IMR-90 (cell line): ENCODE measurements around the gene LY9. TPM values are rescaled to one million over a fixed set of nuclear protein-coding genes. Genes with fewer than 3 reads are reported as not detected.

Source experiments
- ATAC-seq: fragments of 200-7000 bp; cut with Tn5 transposase; 2 replicates; pipeline ENCODE4 v1.9.1; 2020; ENCODE audit warnings: low read depth, mild to moderate bottlenecking, moderate library complexity
- BruUV-seq: library from RNA; stranded (reverse); fragments of 400-500 nt; replicated peaks from 2 replicates; lab custom pipeline; 2021; lab: Mats Ljungman, UMichigan
- CTCF ChIA-PET: fragments of 300-600 bp; formaldehyde crosslinking; extraction: SDS; loops from one replicate; lab custom pipeline; 2021; ENCODE audit warnings: antibody characterized with exemption; lab: Yijun Ruan, JAX
- POLR2A ChIA-PET: fragments of 300-600 bp; sonication (Branson Sonifier 250); formaldehyde crosslinking; loops from one replicate; lab custom pipeline; 2022; ENCODE audit warnings: antibody characterized with exemption; ENCODE audit not compliant: unreplicated experiment; lab: Charles Lee
- DNase-seq: peaks from one replicate; pipeline ENCODE4 v3.0.0; 2013
- H2AFZ ChIP-seq: replicated peaks from 2 replicates; pipeline ENCODE3; 2013; ENCODE audit warnings: low read length, mild to moderate bottlenecking; ENCODE audit not compliant: poor library complexity
- H2AK5ac ChIP-seq: 2 replicates; pipeline ENCODE4 v1.6.1; 2013; ENCODE audit warnings: low read depth, low read length, inconsistent platforms
- H2AK9ac ChIP-seq: replicated peaks from 2 replicates; pipeline ENCODE3; 2013; ENCODE audit warnings: mild to moderate bottlenecking, low read depth, low read length, moderate library complexity; ENCODE audit not compliant: poor library complexity
- H2BK120ac ChIP-seq: 2 replicates; pipeline ENCODE4 v1.6.1; 2013; ENCODE audit warnings: low read depth, low read length, inconsistent platforms
- H2BK15ac ChIP-seq: 3 replicates; pipeline ENCODE4 v1.6.1; 2013; ENCODE audit warnings: low read depth, low read length, inconsistent platforms
- H2BK20ac ChIP-seq: 2 replicates; pipeline ENCODE4 v1.6.1; 2013; ENCODE audit warnings: low read depth, mild to moderate bottlenecking, inconsistent platforms, low read length, moderate library complexity
- H2BK5ac ChIP-seq: 2 replicates; pipeline ENCODE4 v1.6.1; 2013; ENCODE audit warnings: mild to moderate bottlenecking, low read depth, low read length, inconsistent platforms; ENCODE audit not compliant: poor library complexity, severe bottlenecking
- H3K14ac ChIP-seq: replicated peaks from 2 replicates; pipeline ENCODE4 v1.6.1; 2013; ENCODE audit warnings: low read depth, low read length, inconsistent platforms
- H3K18ac ChIP-seq: 2 replicates; pipeline ENCODE4 v1.6.1; 2013; ENCODE audit warnings: low read depth, low read length, control low read depth
- H3K23ac ChIP-seq: 2 replicates; pipeline ENCODE4 v1.6.1; 2013; ENCODE audit warnings: low read depth, low read length, inconsistent platforms
- H3K27ac ChIP-seq: 2 replicates; pipeline ENCODE4 v1.5.1; 2013; ENCODE audit warnings: mild to moderate bottlenecking, control low read depth, low read length; ENCODE audit not compliant: insufficient read depth
- H3K27me3 ChIP-seq: 2 replicates; pipeline ENCODE4 v1.6.1; 2013; ENCODE audit warnings: low read length; ENCODE audit not compliant: control insufficient read depth, insufficient read depth
- H3K36me3 ChIP-seq: 2 replicates; pipeline ENCODE4 v1.6.1; 2013; ENCODE audit warnings: low read length, mixed read lengths; ENCODE audit not compliant: control insufficient read depth, insufficient read depth
- H3K4ac ChIP-seq: 2 replicates; pipeline ENCODE4 v1.6.1; 2013; ENCODE audit warnings: low read depth, low read length, inconsistent platforms
- H3K4me1 ChIP-seq: 2 replicates; pipeline ENCODE4 v1.6.1; 2013; ENCODE audit warnings: low read length, mixed read lengths; ENCODE audit not compliant: control insufficient read depth, insufficient read depth
- H3K4me2 ChIP-seq: 2 replicates; pipeline ENCODE4 v1.6.1; 2013; ENCODE audit warnings: low read depth, mild to moderate bottlenecking, control low read depth, low read length, moderate library complexity
- H3K4me3 ChIP-seq: 2 replicates; pipeline ENCODE4 v1.5.1; 2013; ENCODE audit warnings: low read depth, mild to moderate bottlenecking, control low read depth, low read length, moderate library complexity; ENCODE audit not compliant: insufficient read depth
- H3K56ac ChIP-seq: 2 replicates; pipeline ENCODE4 v1.6.1; 2013; ENCODE audit warnings: low read length, inconsistent platforms; ENCODE audit not compliant: insufficient read depth; ENCODE audit errors: extremely low read depth
- H3K79me1 ChIP-seq, 2 experiments: 2 replicates each; pipeline ENCODE4 v1.6.1; 2013; ENCODE audit warnings: low read length in 2 of 2, inconsistent platforms in 1 of 2, low read depth in 1 of 2
- H3K9ac ChIP-seq: 2 replicates; pipeline ENCODE4 v1.6.1; 2013; ENCODE audit warnings: low read depth, low read length, control low read depth
- H3K9me1 ChIP-seq: 2 replicates; pipeline ENCODE4 v1.6.1; 2013; ENCODE audit warnings: low read length, inconsistent platforms; ENCODE audit not compliant: insufficient read depth
- H3K9me3 ChIP-seq: 2 replicates; pipeline ENCODE4 v1.6.1; 2013; ENCODE audit warnings: low read length; ENCODE audit not compliant: control insufficient read depth, insufficient read depth
- H4K20me1 ChIP-seq: 2 replicates; pipeline ENCODE4 v1.6.1; 2013; ENCODE audit warnings: low read length, inconsistent platforms; ENCODE audit not compliant: insufficient read depth
- H4K5ac ChIP-seq: 2 replicates; pipeline ENCODE4 v1.6.1; 2013; ENCODE audit warnings: mild to moderate bottlenecking, low read depth, low read length, control low read depth
- H4K8ac ChIP-seq, 2 experiments: 2 replicates each; pipeline ENCODE4 v1.6.1; 2013; ENCODE audit warnings: low read depth in 2 of 2, low read length in 2 of 2, control low read depth in 1 of 2, inconsistent platforms in 1 of 2
- H4K91ac ChIP-seq: 2 replicates; pipeline ENCODE4 v1.6.1; 2013; ENCODE audit warnings: low read depth, low read length, inconsistent platforms; ENCODE audit not compliant: insufficient read depth
- BHLHE40 ChIP-seq: fragments of 150-350 bp; IDR thresholded peaks from 2 replicates; pipeline ENCODE4 v1.6.1; 2016; ENCODE audit warnings: mild to moderate bottlenecking, low read depth, low read length
- CEBPB ChIP-seq: IDR thresholded peaks from 2 replicates; pipeline ENCODE4 v1.6.1; 2012; ENCODE audit warnings: low read depth, low read length, improper control_type of control experiment
- MAZ ChIP-seq: IDR thresholded peaks from 2 replicates; pipeline ENCODE4 v1.6.1; 2012; ENCODE audit warnings: low read depth, mild to moderate bottlenecking, low read length, improper control_type of control experiment, moderate library complexity, borderline replicate concordance
- MXI1 ChIP-seq: IDR thresholded peaks from 2 replicates; pipeline ENCODE4 v1.6.1; 2012; ENCODE audit warnings: low read depth, mild to moderate bottlenecking, low read length, moderate library complexity, borderline replicate concordance
- POLR2A ChIP-seq: IDR thresholded peaks from 2 replicates; pipeline ENCODE4 v1.6.1; 2012; ENCODE audit warnings: mild to moderate bottlenecking, low read depth, low read length
- RAD21 ChIP-seq: IDR thresholded peaks from 2 replicates; pipeline ENCODE4 v1.6.1; 2012; ENCODE audit warnings: low read length, improper control_type of control experiment
- RFX5 ChIP-seq: IDR thresholded peaks from 2 replicates; pipeline ENCODE4 v1.8.0; 2012; ENCODE audit warnings: low read depth, mild to moderate bottlenecking, low read length, moderate library complexity
- SMC3 ChIP-seq: fragments of 150-350 bp; IDR thresholded peaks from 2 replicates; pipeline ENCODE4 v1.6.1; 2016; ENCODE audit warnings: low read depth, mild to moderate bottlenecking, antibody characterized with exemption, low read length, moderate library complexity
- WGBS, 2 experiments: methylation state at CpG; one replicate each; pipeline versions ENCODE4 v1.1.5 to v1.1.7; 2013; ENCODE audit warnings: missing lambda C conversion rate in 2 of 2; ENCODE audit not compliant: insufficient read length in 1 of 2; ENCODE audit errors: extremely low coverage in 2 of 2; 5-methylcytosine and 5-hydroxymethylcytosine counted together
- dilution Hi-C: fragments of 300-500 bp; cut with HindIII; formaldehyde crosslinking; loops from one replicate; pipeline ENCODE4 v1.14.3; 2018; ENCODE audit warnings: low sequenced_read_pairs; ENCODE audit not compliant: unreplicated experiment
- in situ Hi-C: fragments of 300-500 bp; cut with MboI; formaldehyde crosslinking; loops from 3 replicates; pipeline ENCODE4 v1.14.3; 2019; ENCODE audit warnings: low sequenced_read_pairs, inconsistent platforms, mixed read lengths
- intact Hi-C: fragments of 100-400 bp; cut with micrococcal nuclease; formaldehyde crosslinking; loops from 2 replicates; pipeline ENCODE4 v1.10.0; 2022
- polyA plus RNA-seq, 3 experiments: library from polyadenylated mRNA; depleted of rRNA; stranded (reverse); fragments of >200 nt; gene quantifications; 2 replicates each; pipeline ENCODE4 v1.2.3, GENCODE V29; 2012; ENCODE audit warnings: low replicate concordance in 1 of 3
- total RNA-seq: library from RNA; depleted of rRNA; stranded (reverse); fragments of >200 nt; gene quantifications from 2 replicates; pipeline ENCODE4 v1.2.3, GENCODE V29; 2012
- TF ChIP-seq, protein P1 (sequence below): conservative IDR thresholded peaks from 2 replicates; pipeline ENCODE4 v1.5.1; 2012; ENCODE audit warnings: mild to moderate bottlenecking, low read depth, low read length, improper control_type of control experiment
- TF ChIP-seq, protein P2 (sequence below): fragments of 150-350 bp; IDR thresholded peaks from 2 replicates; pipeline ENCODE4 v1.6.1; 2016; ENCODE audit warnings: low read depth, mild to moderate bottlenecking, low read length, moderate library complexity, borderline replicate concordance

The LY9 gene
- total and polyA plus RNA-seq, 2 of the 4 experiments (the other 2 are of a cell fraction), result not detected

DNA sequence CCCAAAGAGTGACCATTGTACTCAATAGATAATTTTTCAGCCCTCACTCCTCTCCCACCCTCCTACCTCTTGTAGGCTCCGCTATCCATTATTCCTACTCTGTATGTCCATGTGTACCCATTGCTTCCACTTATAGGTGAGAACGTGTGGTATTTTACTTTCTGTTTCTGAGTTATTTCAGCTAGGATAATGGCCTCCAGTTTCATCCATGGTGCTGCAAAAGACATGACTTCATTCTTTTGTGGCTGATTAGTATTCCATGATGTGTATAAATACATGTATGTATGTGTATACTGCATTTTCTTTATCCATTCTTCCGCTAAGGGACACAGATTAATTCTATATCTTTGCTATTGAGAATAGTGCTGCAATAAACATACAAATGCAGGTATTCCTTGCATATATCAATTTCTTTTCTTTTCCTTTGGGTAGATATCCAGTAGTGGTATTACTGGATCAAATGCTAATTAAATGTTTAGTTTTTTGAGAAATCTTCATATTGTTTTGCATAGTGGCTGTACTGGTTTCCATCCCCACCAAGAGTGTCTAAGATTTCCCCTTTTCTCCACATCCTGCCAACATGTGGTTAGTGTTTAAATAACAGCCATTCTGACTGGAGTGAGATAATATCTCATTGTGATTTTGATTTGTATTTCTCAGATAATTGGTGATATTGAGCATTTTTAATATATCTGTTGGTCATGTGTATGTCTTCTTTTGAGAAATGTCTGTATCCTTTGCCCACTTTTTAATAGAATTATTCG lies 4.9 kb downstream of the LY9 start:
- H3K18ac ChIP-seq, result no peak overlapping the region
- no peak overlapping the region for H3K14ac ChIP-seq
- no TSS peak for BruUV-seq
- H3K4ac ChIP-seq, result no peak overlapping the region
- no peak overlapping the region for H2AK9ac ChIP-seq
- H3K4me2 ChIP-seq, result no peak overlapping the region
- H3K9ac ChIP-seq, result no peak overlapping the region
- H3K4me1 ChIP-seq, result no peaks in the 10 kb centered on the region
- no peak overlapping the region for H2BK5ac ChIP-seq
- TF ChIP-seq, protein P1, sequence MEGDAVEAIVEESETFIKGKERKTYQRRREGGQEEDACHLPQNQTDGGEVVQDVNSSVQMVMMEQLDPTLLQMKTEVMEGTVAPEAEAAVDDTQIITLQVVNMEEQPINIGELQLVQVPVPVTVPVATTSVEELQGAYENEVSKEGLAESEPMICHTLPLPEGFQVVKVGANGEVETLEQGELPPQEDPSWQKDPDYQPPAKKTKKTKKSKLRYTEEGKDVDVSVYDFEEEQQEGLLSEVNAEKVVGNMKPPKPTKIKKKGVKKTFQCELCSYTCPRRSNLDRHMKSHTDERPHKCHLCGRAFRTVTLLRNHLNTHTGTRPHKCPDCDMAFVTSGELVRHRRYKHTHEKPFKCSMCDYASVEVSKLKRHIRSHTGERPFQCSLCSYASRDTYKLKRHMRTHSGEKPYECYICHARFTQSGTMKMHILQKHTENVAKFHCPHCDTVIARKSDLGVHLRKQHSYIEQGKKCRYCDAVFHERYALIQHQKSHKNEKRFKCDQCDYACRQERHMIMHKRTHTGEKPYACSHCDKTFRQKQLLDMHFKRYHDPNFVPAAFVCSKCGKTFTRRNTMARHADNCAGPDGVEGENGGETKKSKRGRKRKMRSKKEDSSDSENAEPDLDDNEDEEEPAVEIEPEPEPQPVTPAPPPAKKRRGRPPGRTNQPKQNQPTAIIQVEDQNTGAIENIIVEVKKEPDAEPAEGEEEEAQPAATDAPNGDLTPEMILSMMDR, result no peak
- no peak for TF ChIP-seq MAZ
- TF ChIP-seq SMC3, result no peak
- TF ChIP-seq CEBPB, result no peak
- TF ChIP-seq POLR2A, result no peak
- no peak for TF ChIP-seq MXI1
- TF ChIP-seq RFX5, result no peak
- TF ChIP-seq BHLHE40, result no peak
- no peak for TF ChIP-seq RAD21
- TF ChIP-seq, protein P2, sequence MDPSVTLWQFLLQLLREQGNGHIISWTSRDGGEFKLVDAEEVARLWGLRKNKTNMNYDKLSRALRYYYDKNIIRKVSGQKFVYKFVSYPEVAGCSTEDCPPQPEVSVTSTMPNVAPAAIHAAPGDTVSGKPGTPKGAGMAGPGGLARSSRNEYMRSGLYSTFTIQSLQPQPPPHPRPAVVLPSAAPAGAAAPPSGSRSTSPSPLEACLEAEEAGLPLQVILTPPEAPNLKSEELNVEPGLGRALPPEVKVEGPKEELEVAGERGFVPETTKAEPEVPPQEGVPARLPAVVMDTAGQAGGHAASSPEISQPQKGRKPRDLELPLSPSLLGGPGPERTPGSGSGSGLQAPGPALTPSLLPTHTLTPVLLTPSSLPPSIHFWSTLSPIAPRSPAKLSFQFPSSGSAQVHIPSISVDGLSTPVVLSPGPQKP, result no peak
- DNase-seq (no peak), ATAC-seq (no peak)
- no peak overlapping the region for H2BK20ac ChIP-seq
- H3K23ac ChIP-seq, result no peak overlapping the region
- no peak overlapping the region for H2BK120ac ChIP-seq
- H2AFZ ChIP-seq, result no peak overlapping the region
- H4K91ac ChIP-seq, result no peak overlapping the region
- no peak overlapping the region for H3K4me3 ChIP-seq
- intact Hi-C loops (no loop called here), dilution Hi-C loops (no loop called here), in situ Hi-C loops (no loop called here)
- ChIA-PET CTCF (no interaction called here), POLR2A (no interaction called here)
- H2AK5ac ChIP-seq, result no peak overlapping the region
- H3K36me3 ChIP-seq, result no peaks in the 10 kb centered on the region
- no peak overlapping the region for H2BK15ac ChIP-seq
- no peaks in the 10 kb centered on the region for H3K27me3 ChIP-seq
- no peak overlapping the region for H3K27ac ChIP-seq
- no peak overlapping the region for H4K5ac ChIP-seq
- WGBS, 2 experiments, result no CpG with 5 or more reads among the region's 4 CpGs
- no peaks in the 10 kb centered on the region for H3K9me3 ChIP-seq
- no peak overlapping the region for H3K56ac ChIP-seq
- H3K79me1 ChIP-seq, result no peaks in the 10 kb centered on the region
- H3K9me1 ChIP-seq, result no peaks in the 10 kb centered on the region
- no peaks in the 10 kb centered on the region for H4K20me1 ChIP-seq
- H4K8ac ChIP-seq, result no peak overlapping the region
